A673 (cell line): ENCODE results near the gene SENP5.

ENCODE experiments used
- CTCF ChIP-seq: fragments of 300-800, 200-600 bp; sonication (generic); conservative IDR thresholded peaks from 2 replicates; pipeline ENCODE4 v1.5.1; 2017; ENCODE audit warnings: low read depth, mild to moderate bottlenecking, antibody characterized with exemption, low read length, moderate library complexity, mixed read lengths
- EZH2 ChIP-seq: fragments of 200-600 bp; sonication (generic); IDR thresholded peaks from 2 replicates; pipeline ENCODE4 v1.6.1; 2017; ENCODE audit warnings: borderline replicate concordance, low read depth, mild to moderate bottlenecking, mixed read lengths, antibody characterized with exemption, low read length; ENCODE audit not compliant: poor library complexity, severe bottlenecking

- TF ChIP-seq CTCF (no peak), EZH2 (no peak)
Measured at GRCh38 chr3:196883361-196883760, 15.6 kb downstream of the SENP5 start.
